Measurements from ENCODE around the gene DNAH17.

Gene DNAH17

DNA sequence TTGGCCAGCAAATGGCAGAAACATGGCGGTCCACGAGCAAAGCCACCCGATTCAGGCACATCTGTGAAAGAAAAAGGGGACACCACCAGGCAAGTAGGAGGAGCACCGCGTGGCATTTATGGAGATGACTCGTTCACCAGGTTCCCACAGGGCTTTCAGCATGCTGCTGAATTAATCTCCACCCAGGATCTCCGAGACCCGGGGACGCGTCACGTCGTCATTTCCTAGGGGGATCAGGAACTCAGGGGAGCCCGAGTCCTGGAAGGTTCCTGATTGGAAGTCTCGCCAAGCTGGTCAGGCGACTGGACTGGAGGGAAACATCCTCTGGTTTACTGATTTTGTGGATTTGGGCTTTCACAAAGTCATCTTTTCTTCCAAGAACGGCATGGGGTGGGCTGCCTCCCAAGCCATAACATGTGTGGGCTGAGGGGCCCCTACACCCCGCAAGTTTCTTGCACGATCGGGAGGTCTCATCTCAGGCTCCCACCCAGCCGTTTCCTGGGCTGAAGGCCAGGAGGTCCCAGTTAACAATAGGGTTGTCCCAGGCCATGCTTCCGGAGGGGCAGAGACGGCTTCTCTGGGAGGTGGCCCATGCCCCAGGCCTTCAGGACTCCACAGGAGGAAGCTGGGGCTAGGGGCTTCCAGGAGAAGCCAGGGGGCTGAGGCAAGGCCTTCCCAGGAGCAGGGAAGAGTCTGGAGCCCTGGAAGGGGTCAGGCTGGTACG, 645 bp downstream of the DNAH17 start:
- intact Hi-C loops (cut with DNase I): no loop called here

DNA sequence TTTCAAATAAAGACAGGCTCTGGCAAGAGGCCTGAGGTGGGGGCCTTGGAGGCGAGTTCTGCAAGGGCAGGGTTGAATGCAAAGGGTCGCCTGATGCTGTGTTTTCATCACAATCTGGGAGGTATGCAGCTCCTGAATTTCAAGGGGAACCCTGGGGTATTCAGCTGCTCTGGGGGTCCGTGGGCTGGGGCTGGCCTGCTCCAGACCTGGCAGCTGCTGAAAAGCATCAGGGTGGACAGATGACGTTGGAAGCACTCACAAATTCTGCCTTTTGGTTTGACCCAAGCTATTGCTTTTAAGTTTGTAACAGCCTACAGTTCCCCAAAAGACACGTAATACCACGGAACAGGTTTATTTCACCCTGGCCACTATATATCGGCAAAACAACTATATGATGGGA, 1.3 kb downstream of the DNAH17 start:
- no peak for DNase-seq
- intact Hi-C loops (cut with DNase I): no loop called here

More for the DNA sequence above, 645 bp downstream of the DNAH17 start:
- no peak for DNase-seq

DNA sequence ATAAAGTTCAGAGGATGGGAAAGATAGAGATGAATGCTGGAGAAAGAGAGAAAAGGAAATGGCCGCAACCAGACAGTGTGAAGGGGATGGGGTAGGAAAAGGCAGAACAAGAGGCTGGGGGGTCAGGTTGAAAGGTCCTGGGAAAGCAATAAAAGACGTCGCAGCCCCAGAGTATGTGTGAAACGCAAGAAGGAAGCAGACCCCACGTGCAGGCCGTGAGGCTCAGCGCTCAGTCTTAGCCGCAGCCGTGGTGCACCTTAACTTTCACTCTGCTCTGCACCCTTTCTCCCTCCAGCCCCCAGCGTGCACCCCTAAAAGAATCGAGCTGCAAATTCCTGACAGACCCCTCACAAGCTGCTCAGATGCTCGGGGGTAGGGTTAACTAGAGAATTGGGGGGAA, 1.9 kb downstream of the DNAH17 start:
- intact Hi-C loops (cut with DNase I): no loop called here
- no peak for DNase-seq

DNA sequence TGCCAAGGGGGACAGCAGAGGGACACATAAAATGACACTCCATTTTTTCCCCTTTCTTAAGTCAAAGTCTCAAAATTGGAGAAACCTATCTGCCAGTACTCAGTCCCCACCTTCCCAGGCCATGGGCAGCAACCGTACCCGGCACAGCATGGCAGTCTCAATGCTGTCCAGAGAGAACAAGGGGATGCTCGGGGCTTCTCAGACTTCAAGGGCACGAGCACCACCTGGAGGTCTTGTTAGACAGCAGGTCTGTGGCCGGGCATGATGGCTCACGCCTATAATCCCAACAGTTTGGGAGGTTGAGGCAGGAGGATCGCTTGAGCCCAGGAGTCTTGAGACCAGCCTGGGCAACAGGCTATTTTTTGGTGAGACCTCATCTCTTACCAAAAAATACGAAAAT, 3.2 kb downstream of the DNAH17 start:
- intact Hi-C loops (cut with DNase I): no loop called here
- DNase-seq: no peak

DNA sequence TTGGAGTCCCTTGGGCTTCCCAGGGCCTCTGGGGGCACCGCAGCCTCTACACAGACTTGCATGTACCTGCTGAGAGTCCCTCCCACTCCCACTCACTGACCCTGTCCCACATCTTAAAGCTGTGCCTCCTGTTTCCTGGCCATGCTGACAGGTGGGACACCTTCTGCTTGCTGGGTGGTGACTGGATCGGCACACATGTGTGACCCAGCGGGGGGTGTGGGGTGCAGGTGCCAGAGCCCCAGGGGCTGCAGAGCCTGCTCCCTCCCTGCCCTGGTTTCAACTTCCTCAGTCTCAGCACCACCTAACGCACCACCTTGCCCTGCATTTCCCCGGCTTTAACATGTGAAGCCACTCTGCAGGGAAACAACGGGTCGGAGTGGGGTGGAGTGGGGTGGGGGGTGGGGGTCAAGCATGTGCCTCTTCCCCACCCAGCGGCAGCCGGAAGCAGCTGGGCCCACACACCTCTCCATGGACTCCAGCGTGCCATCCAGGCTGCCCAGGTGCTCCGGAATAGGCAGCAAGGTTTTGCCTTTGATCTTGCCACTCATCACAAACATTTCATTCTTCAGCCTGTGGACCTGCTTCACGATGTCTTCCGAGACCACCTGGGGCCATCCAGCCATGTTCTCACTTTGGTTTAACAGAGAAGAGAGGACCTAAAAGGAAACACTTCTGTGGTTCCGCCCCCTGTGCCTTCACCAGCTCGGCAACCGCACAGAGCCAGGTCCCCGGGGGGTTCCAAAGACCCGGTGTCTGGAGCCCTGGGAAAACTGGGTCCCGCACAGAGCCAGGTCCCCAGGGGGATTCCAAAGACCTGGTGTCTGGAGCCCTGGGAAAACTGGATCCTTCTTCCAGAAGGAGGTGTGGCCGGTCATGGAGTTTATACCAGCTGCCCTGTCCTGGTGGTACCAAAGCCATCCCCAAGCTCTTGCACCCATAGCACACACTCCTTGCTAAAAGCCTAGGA, 4.7 kb downstream of the DNAH17 start:
- DNase-seq: no peak
- intact Hi-C loops (cut with DNase I): no loop called here

DNA sequence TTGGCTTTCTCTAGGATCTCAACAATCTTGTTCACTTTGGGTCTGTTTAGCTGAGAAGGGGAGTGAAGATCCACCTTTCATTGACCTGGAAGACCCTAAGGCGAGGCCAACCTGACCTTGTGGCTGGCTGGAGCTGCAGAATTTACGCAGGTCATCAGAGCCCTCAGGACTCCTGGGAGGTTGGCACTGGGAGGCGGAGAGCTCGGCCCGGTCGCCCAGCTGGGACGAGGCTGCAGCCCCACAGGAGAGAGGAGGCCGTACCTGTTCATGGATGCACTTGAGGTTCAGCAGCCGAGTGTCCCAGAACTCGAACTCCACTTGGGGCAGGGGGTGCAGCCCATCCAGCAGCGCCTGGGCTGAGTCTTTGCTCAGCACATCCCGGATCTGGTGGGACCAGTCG, 5.9 kb downstream of the DNAH17 start:
- intact Hi-C loops (cut with DNase I): no loop called here
- DNase-seq: peak in 1 of 10 donors; percentile 55

DNA sequence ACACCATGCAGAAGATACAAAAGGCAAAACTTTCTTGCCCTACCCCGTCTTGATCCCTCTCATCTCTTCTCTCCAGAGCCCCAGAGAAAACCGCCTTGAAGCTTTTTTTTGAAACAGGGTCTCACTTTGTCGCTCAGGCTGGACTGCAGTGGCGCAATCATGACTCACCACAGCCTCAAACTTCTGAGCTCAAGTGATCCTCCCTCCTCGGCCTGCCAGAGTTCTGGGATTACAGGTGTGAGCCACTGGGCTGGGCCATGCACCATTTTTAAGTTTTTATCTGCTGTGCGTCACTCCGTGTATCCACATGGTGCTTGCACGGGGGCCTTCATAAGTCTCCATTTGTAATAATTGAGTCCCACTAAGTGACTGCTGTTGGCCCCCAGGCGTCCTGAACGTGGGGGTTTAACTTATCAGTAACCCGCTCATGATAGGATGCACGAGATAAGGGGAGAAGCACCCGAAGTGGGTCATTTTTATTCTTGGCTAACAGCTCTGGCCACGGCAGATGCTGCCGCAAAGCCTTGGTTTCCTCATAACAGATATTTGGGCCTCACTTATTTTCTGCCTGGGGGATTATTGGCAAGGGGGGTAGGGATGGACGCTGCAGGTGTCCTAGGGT, 8.6 kb downstream of the DNAH17 start:
- DNase-seq: peak in 1 of 10 donors; percentile 24
- intact Hi-C loops (cut with DNase I): no loop called here

DNA sequence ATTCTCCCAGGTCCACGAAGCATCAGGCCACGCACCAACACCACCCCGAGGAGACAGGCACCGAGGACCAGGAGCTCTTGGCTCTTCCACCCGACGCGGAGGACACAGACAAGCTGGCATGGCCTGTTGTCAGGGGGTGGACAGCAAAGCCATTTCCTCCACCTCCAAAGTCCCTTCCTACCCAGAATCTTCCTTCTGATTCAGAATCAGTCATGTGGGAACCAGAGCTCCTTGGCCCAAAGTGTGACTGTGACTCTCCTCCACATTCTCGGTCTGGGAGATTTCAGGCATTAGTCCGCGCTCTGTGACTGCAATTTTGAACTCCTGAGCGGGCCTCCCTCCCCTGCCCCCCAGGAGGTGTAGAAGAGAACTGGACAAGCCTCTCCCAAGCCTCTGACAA, 9.2 kb downstream of the DNAH17 start:
- intact Hi-C loops (cut with DNase I): no loop called here
- DNase-seq: peak in 1 of 10 donors; percentile 59

DNA sequence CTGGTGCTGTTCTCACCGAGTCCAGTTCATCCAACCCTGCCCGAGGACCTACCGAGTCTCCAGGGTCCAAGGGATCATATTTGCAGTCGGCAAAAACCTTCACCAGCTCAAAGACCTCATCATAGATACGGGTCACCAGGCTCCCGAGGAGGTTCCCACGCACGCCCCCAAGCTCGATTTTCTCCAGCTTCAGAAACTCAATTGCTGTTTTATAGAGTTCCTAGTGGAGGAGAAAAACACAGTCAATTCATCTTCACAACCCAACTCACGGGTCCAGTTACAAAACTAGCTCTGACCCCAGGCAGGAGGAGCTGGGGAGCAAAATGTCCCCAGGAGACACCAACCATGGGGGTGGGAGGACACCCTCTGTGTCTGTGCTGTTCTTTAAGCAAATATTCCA, 10.2 kb downstream of the DNAH17 start:
- DNase-seq: peak in 1 of 10 donors; percentile 29
- intact Hi-C loops (cut with DNase I): no loop called here

DNA sequence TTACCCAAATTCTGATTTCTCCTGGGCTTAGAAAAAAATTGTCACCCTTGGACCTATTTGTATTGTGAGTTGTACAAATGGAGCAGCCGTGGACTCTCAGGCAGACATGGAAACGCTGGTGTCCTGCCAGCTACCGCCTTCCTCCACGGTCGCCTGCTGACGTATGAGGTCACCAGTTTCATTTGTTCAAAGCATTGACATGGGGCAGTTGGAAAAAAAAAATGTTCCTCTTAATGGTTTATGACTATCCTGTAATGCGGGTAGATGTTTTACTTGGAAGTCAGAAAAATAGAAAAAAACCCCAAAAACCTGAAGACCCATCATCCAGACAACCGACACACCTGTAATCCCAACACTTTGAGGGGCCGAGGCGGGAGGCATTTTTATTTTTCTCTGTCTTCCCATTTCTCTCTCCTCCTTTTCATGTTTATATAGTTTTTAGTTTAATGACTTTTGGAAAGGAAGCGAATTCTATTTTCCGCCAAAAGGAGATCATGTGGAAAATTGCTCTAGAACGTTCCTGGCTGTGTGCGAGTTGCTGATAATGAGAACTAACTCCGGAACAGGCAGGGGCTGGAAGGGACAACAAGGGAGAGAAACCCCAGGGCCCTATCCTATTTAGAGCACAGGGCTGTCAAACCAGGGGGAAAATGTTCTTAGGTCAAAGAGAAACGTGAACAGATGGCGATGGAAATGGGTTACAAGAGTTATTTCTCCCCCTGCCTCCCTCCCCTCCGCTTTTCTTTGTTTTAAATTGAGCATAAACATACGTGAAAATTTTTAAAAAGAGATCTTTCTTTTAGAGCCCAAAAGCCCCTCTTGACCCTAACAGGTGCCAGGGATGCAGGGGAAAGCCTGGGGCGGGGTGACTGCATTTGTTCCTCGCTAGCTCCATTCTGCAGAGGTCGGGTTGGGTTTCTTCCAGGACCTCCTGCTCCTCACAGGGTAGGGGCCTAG, 13.7 kb downstream of the DNAH17 start:
- intact Hi-C loops (cut with DNase I): no loop called here

DNA sequence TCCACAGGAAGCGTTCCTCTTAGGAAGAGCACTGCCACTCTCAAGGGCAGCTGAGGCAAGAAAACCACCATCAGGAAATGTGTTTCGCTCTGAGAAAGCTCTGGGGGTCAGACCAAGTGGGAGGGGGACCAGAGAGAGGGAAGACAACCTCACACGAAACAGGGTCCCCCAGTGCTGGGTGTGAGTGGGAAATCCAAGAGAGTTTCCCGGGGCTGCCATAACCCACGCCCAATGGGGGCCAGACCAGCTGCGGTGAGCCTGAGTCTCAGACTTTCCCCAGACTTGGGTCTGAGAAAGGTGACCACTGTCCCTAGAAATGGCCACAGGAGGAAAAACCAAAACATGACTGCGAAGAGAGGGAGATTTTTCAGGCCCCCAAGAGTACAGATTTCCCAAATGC, 14.5 kb downstream of the DNAH17 start:
- intact Hi-C loops (cut with DNase I): no loop called here
- DNase-seq: peak in 1 of 10 donors; percentile 25

More for the DNA sequence above, 13.7 kb downstream of the DNAH17 start:
- DNase-seq: peak in 1 of 10 donors; percentile 47

DNA sequence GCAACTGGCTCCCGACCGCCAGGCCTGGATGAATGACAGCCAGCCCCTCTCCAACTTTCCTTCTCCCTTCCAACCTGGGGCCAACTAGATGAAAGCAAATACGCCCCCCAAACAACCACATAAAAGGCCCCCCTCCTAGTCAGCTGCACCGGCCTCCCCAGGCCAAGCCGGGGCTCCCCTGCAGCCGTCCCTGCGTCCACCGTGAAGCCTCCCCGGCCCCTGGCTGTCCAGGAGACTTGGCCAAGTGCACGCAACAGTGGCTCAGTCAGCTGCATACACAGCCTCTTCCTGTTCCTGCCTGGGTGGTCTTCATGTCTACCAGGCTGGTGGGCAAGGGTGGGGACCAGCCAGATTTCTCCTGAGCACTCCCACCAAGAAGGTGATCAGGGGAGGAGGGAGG, 16.0 kb downstream of the DNAH17 start:
- peak in 1 of 10 donors; percentile 69 for DNase-seq
- intact Hi-C loops (cut with DNase I): no loop called here

DNA sequence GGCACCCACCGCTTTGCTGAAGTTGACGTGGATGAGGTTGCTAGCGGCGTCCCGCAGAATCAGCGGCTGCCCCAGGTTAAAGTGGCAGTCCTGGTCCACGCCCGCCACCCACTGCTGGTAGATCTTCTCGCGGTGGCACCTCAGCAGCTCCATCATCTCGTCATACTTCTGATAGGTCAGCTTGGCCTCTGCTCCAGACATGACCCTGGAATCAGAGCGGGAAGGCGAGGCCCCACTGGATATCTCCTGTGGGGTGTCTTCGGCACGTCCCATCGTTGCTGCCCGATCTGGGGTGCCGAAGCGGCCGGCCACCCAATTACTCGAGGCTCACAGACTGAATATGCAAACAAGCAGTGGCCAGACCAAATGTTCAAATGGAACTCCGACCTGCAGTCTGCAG, 16.5 kb downstream of the DNAH17 start:
- DNase-seq: peak in 1 of 10 donors; percentile 69
- intact Hi-C loops (cut with DNase I): no loop called here

DNA sequence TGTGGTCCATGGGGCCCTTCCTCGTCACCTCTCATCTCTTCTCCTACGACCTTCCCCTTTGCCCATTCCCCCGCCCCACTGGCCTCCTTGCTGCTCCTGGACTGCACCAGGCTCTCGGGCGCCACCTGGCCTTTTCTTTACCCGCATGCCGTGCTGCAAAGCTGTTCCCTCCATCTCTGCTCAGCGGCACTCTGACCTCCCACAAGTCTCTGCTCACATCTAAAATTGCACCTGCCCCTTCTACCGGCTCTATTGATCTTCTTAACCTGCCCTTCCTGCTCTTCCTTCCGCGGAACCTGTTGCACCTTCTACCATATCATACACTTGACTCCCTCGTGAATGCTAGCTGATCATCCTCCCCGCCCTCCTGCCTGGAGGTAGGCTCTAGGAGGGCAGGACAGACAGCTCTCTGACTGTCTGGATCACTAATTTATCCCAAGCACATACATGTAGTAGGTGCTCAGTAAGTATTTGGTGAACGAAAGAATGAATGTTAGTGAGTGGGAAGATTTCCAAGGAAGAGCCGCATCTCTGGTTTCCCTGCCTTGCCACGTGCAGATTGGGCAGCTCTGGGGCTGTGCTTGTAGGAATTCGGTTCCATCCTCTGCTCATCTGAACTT, 17.3 kb downstream of the DNAH17 start:
- intact Hi-C loops (cut with DNase I): no loop called here
- DNase-seq: peak in 1 of 10 donors; percentile 36

DNA sequence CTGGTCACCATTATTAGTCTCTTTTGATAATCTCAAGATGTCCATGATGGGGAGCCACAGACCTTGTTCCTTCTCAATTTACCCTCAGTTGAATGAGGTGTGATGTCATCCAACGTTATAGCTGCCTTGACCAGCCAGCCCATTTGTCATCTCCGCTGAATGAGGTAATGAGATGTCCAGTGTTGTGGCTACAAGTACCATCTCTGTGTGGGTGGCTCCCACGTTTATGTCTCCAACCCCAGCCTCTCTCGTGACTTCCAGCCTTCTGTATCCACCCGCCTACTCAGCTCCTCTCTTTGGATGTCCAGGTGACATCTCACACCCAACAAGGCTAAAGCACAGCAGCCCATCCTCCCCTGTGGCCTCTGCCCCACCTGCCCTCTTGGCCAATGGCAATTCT, 18.2 kb downstream of the DNAH17 start:
- intact Hi-C loops (cut with DNase I): no loop called here
- DNase-seq: peak in 1 of 10 donors; percentile 29

DNA sequence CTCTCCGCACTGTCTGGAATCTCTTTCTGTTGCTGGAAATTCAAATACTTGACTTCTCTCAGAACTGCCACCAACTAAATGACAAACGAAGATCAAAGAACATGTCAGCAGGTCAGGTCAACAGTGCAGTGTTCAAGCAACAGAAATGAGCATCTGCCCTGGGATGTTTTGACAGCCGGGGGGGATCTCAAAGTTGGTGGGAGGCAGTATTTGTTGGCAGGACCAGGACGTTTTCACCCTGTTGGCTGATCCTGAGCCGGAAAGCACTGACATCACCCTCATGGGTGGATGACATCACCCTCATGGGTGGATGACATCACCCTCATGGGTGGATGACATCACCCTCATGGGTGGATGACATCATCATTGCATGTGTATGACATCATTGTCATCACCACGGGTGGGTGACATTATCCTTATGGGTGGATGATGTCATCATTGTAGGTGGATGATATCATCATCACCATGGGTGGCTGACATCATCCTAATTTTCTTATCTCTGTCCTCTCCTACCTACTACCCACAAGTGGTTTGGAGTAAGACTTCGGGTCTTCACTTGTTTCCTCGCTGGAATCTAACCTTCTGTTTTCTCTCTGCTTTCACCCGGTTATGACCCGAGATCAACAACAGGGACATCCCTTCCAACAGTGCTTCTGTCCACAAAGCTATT, 18.9 kb downstream of the DNAH17 start:
- no peak for DNase-seq
- intact Hi-C loops (cut with DNase I): no loop called here

DNA sequence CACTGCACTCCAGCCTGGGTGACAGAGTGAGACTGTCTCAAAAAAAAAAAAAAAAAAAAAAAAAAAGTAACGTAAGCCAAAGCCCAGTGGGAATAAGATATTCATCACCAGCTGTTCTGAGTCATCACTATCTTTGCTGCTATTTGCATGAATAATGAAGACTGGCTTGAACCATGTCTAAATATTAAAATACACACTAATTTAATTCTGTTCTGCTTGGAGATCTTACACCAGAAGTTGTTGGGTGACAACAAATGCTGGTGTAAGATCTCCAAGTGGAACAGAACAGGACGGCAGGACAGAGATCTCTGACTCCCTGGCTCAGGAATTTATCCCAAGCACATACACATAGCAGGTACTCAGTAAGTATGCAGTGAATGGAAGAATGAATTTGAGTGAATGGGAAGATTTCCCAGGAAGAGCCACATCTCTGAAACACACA, 19.6 kb downstream of the DNAH17 start:
- intact Hi-C loops (cut with DNase I): no loop called here
- DNase-seq: no peak

DNA sequence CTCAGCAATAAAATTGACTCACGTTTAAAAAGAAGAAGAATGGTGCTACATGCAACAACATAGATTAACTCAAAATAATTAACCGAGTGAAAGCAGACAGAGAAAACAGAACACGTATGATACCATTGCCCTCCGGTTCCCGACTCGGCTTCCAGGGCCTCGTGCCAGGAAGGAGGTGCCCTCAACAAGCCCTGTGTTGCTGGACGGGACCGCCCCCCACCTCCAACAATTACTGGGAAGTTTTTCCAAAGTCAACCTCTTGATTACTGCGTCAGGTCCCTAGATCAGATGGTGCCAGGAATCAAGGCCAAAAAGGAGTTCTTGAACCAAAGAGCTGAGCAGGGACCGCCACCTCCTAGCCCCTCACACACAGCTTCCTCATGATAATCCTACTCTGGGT, 20.4 kb downstream of the DNAH17 start:
- intact Hi-C loops (cut with DNase I): no loop called here

More for the DNA sequence above, 20.4 kb downstream of the DNAH17 start:
- DNase-seq: peak in 1 of 10 donors; percentile 36

Measured in posterior cingulate gyrus (tissue), 11 donors.